DOHH2 (cell line): Measurements from ENCODE around the gene MRI1.

Source experiments
- EZH2phosphoT487 ChIP-seq: fragments of 200-600 bp; sonication (generic); IDR thresholded peaks from 2 replicates; pipeline ENCODE4 v1.6.1; 2017; ENCODE audit warnings: borderline replicate concordance, mild to moderate bottlenecking, antibody characterized with exemption, low read length, moderate library complexity, mixed read lengths
- TF ChIP-seq, protein P1 (sequence below): fragments of 200-600 bp; sonication (generic); IDR thresholded peaks from one replicate; pipeline ENCODE4 v1.5.1; 2014; ENCODE audit warnings: antibody characterized with exemption, mild to moderate bottlenecking, low read depth, low read length; ENCODE audit not compliant: poor library complexity, severe bottlenecking

DNA sequence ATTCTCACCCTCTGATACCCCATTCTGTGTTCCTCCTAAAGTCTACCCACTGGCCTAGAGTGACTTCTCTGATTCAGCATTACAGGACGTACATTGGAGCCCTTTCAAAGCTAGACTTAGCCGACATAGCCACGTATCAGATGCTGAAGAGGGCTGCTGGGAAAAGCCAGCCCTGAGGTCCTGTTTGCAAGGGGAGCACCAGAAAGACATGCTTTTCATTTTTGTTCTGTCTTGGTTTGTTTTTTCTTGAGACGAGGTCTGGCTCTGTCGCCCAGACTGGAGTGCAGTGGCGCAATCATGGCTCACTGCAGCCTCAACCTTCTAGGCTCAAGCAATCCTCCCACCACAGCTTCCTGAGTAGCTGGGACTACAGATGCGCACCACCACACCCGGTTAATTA lies 24.7 kb downstream of the MRI1 start:
- TF ChIP-seq, protein P1, sequence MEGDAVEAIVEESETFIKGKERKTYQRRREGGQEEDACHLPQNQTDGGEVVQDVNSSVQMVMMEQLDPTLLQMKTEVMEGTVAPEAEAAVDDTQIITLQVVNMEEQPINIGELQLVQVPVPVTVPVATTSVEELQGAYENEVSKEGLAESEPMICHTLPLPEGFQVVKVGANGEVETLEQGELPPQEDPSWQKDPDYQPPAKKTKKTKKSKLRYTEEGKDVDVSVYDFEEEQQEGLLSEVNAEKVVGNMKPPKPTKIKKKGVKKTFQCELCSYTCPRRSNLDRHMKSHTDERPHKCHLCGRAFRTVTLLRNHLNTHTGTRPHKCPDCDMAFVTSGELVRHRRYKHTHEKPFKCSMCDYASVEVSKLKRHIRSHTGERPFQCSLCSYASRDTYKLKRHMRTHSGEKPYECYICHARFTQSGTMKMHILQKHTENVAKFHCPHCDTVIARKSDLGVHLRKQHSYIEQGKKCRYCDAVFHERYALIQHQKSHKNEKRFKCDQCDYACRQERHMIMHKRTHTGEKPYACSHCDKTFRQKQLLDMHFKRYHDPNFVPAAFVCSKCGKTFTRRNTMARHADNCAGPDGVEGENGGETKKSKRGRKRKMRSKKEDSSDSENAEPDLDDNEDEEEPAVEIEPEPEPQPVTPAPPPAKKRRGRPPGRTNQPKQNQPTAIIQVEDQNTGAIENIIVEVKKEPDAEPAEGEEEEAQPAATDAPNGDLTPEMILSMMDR, result no peak
- TF ChIP-seq EZH2phosphoT487, result no peak
